Activated CD4-positive, alpha-beta T cell treated with anti-CD3 and anti-CD28 coated beads for 36 hours (primary cell): ENCODE data around the gene PAF1. TPM values are rescaled to one million over a fixed set of nuclear protein-coding genes. Genes with fewer than 3 reads are reported as not detected.

ENCODE experiments used
- ATAC-seq: fragments of 200-7000 bp; cut with Tn5 transposase; one replicate; pipeline ENCODE4 v1.10.0; 2021; ENCODE audit warnings: mild to moderate bottlenecking, moderate library complexity
- CTCF ChIA-PET: fragments of 350-600 bp; sonication (Branson Sonifier 250); formaldehyde crosslinking; loops from one replicate; lab custom pipeline; 2021; ENCODE audit warnings: antibody characterized with exemption; lab: Charles Lee
- POLR2A ChIA-PET: fragments of 350-600 bp; sonication (Branson Sonifier 250); formaldehyde crosslinking; loops from one replicate; lab custom pipeline; 2021; ENCODE audit warnings: antibody characterized with exemption, inconsistent platforms; lab: Charles Lee
- DNase-seq: peaks from one replicate; pipeline ENCODE4 v3.0.0-alpha.2; 2020
- H3K27ac Mint-ChIP-seq: one replicate; pipeline ENCODE4 v1.8.0; 2021; ENCODE audit warnings: mixed read lengths
- H3K27me3 Mint-ChIP-seq: one replicate; pipeline ENCODE4 v1.8.0; 2021; ENCODE audit warnings: mixed read lengths
- H3K36me3 Mint-ChIP-seq: one replicate; pipeline ENCODE4 v1.8.0; 2021; ENCODE audit warnings: low read depth, mixed read lengths
- H3K4me1 Mint-ChIP-seq: one replicate; pipeline ENCODE4 v1.8.0; 2021; ENCODE audit warnings: mixed read lengths
- H3K4me3 Mint-ChIP-seq: one replicate; pipeline ENCODE4 v1.8.0; 2021; ENCODE audit warnings: mild to moderate bottlenecking, moderate library complexity, mixed read lengths
- H3K9me3 Mint-ChIP-seq: one replicate; pipeline ENCODE4 v1.8.0; 2021; ENCODE audit warnings: low read depth, mixed read lengths
- intact Hi-C, 2 experiments: fragments of 100-400 bp; cut with DNase I in 1 of 2; cut with micrococcal nuclease in 1 of 2; formaldehyde crosslinking; loops; one replicate each; pipeline versions ENCODE4 v1.14.2 to v1.15.1; 2022 to 2024; cut with DNase I, micrococcal nuclease
- total RNA-seq, 2 experiments: library from RNA; stranded (reverse); gene quantifications; one replicate each; pipeline ENCODE4 v1.2.3, GENCODE V29; 2021

The PAF1 gene
- 10 to 100 TPM; 40.4 to 54.2 TPM for total RNA-seq

DNA sequence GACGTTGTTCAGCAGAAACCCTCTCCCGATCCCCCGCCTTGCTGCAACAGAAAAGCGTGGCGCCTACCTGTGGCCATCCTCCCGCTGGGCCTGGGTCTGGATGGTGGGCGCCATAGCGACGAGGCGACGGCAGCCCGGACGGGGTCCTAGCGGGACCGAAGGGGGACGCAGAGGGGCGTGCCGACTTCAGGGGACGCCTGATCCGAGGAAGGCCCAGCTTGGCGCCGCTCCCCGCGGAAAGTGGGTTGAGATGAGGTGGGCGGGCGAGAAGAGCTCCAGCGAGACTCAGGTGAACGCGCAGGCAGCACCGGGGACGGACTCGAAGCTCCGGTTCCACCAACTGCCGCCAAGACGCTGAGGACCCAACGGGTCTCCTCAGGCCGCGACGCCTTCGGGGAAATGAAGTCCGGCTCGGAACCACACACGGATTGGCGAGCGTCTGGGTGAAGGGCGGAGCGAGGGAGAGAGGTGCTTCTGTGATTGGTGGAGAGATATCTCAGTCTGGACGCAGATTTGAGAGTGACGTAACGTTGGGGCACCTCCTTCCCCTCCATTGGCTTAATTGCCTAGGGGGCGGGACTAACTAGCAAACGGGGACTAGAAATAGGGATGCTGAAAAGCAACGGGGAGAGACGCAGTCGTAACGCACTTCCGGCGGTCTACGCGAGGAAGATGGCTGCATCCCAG is at the start of gene PAF1, which contains the start of gene MED29:
PAF1 (minus strand) TSS at position 356 of the 687 bp plus-strand sequence; CDS start at position 114, 242 bp downstream.
MED29 (plus strand) TSS at position 628 of the 687 bp plus-strand sequence; CDS start at position 673, 45 bp downstream.
- Mint-ChIP-seq H3K4me3 (peak within 1 kb of the TSS; percentile 99), H3K4me1 (peaks cover 28% of the 10 kb centered on the region), H3K9me3 (no peaks in the 10 kb centered on the region), H3K27ac (peak within 1 kb of the TSS; percentile 98), H3K27me3 (no peaks in the 10 kb centered on the region), H3K36me3 (peaks cover 40% of the 10 kb centered on the region)
- ChIA-PET POLR2A (interaction anchor here (0.6 to 2.2 kb wide), 13 partner anchors 8 to 579 kb away, joined by 3 to 34 read pairs (median 6); partner anchors contain the start of genes PLEKHG2, RPS16, SAMD4B and ZFP36), CTCF (interaction anchor here (0.6 to 2.2 kb wide), 13 partner anchors 11 to 282 kb away, joined by 3 to 26 read pairs (median 4); partner anchors contain the start of genes EID2B, PLEKHG2, RPS16 and SAMD4B)
- ATAC-seq (peak; percentile 97), DNase-seq (peak; percentile 98)
- intact Hi-C loops = loop anchor here (1.0 to 5.0 kb wide), 15 partner anchors 21 to 1326 kb away; partner anchors contain the start of genes PLEKHG2 (in 2 of the 2), SAMD4B (in 2 of the 2), AKT2 (in 1 of the 2) and COQ8B (in 1 of the 2)

DNA sequence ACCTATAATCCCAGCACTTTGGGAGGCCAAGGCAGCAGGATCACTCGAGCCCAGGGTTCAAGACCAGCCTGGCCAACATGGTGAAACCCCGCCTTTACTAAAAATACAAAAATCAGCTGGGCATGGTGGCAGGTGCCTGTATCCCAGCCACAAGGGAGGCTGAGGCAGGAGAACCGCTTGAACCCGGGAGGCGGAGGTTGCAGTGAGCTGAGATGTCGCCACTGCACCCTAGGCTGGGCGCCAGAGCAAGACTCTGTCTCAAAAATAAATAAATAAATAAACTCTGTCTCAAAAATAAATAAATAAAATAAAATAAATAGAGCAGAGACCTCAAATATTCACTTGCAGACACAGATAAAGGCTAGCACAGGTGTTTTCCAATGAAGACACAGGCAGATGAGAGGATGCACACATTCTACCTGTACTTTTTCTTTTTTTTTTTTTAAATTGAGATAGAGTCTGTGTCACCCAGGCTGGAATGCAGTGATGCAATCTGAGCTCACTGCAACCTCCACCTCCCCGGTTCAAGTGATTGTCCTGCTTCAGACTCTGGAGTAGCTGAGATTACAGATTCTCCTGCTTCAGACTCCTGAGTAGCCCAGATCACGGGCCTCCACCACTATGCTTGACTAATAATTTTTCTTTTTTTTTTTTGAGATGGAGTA is 47.5 kb upstream of the PAF1 start:
- intact Hi-C loops = no loop called here
- no peak for DNase-seq
- Mint-ChIP-seq H3K27me3 (no peaks in the 10 kb centered on the region), H3K36me3 (peaks cover 25% of the 10 kb centered on the region), H3K27ac (no peak overlapping the region), H3K4me3 (no peak overlapping the region), H3K9me3 (no peaks in the 10 kb centered on the region), H3K4me1 (peaks cover 28% of the 10 kb centered on the region)
- ChIA-PET POLR2A (interaction anchor here (0.6 to 1.2 kb wide), 3 partner anchors 11 to 249 kb away, joined by 4 to 13 read pairs (median 4); no protein-coding TSS in a partner anchor), CTCF (interaction anchor here (0.6 to 3.8 kb wide), 7 partner anchors 36 to 235 kb away, joined by 3 to 47 read pairs (median 4); partner anchors contain the start of genes EID2B and TIMM50)
- ATAC-seq = no peak

DNA sequence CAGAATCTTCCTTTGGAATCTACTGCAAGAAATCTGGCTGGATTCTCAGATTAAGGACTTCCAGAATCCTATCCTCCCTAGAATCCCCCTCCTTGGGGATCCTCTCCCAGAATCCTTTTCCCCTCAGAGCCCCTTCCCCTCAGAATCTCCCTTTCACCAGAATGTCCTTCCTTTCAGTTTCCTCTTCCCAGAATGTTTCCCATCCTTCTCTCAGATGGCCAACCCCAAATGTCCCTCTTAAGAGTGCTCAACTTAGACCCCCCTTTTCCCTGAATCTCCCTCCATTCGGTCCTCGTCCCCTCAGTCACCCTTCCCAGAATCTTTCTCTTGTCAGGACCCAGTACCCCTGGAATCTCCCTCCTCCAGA is 45.4 kb upstream of the PAF1 start:
- no peaks in the 10 kb centered on the region for H3K9me3 Mint-ChIP-seq
- ChIA-PET POLR2A (interaction anchor here (0.6 to 1.7 kb wide), 22 partner anchors 9 to 536 kb away, joined by 3 to 50 read pairs (median 6); partner anchors contain the start of genes EID2B, MED29, NFKBIB and PAF1), CTCF (interaction anchor here (0.9 to 2.0 kb wide), 13 partner anchors 9 to 238 kb away, joined by 3 to 13 read pairs (median 5); partner anchors contain the start of genes EID2B, MED29, PAF1 and PLEKHG2)
- H3K27ac Mint-ChIP-seq = peak overlapping the region; percentile 95
- intact Hi-C loops = loop anchor here (1.0 kb wide), 5 partner anchors 9 to 96 kb away; partner anchors contain the start of genes SUPT5H (in 2 of the 2), EID2B (in 1 of the 2), MED29 (in 1 of the 2) and PAF1 (in 1 of the 2)
- H3K4me3 Mint-ChIP-seq = peak overlapping the region; percentile 99
- H3K36me3 Mint-ChIP-seq = peaks cover 36% of the 10 kb centered on the region
- no peak for DNase-seq
- H3K27me3 Mint-ChIP-seq = no peaks in the 10 kb centered on the region
- peaks cover 40% of the 10 kb centered on the region for H3K4me1 Mint-ChIP-seq
- ATAC-seq = no peak

DNA sequence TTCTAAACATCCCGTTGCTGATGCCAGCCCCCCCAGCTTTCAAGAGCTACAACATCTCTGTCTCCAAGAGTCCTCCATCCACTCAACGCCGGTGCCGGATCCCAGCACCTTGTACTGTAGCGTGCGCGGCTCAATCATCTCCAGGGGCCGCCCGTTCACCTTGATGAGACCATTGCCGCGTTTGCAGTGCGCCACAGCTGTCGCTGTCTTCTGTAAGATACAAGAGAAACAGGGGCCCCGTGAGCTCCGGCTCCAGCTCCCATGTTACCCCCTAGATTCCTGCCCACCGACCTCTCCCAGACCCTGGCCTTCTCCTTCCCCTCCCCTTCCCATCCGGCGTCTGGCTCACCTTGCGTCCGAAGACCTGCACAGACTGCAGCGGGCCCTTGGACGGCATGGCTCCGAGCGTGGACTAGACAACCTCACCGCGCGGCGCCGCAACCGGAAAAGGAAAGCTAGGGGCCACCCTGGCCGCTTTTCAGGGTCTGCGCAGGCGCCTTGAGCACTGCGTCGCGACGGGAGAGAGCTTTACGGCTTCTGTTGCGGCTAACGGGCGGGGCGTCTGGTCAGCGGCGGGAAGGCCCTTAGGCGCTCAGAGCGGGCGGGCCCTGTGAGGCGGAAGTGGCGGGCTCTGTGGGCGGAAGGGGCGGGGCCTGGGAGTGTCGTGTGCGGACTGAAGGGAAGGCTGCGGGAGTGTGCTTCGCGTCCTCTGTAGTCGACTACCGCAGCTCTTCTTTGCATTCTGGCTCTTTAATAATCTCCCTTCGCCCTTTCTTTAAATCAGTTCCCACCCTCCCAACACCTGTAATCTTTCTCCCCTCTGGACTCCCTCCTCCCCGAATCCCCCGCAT is 44.8 kb upstream of the PAF1 start, which contains the start of gene RPS16:
RPS16 (minus strand) TSS at position 451 of the 851 bp plus-strand sequence; CDS start at position 397, 54 bp downstream.
- Mint-ChIP-seq H3K27ac (peak within 1 kb of the TSS; percentile 100), H3K9me3 (no peaks in the 10 kb centered on the region), H3K4me3 (peak within 1 kb of the TSS; percentile 99), H3K36me3 (peaks cover 36% of the 10 kb centered on the region), H3K27me3 (no peaks in the 10 kb centered on the region), H3K4me1 (peaks cover 45% of the 10 kb centered on the region)
- ChIA-PET POLR2A (interaction anchor here (0.5 to 1.7 kb wide), 25 partner anchors 9 to 1015 kb away, joined by 3 to 50 read pairs (median 5); partner anchors contain the start of genes EID2B, MED29, NFKBIB and PAF1), CTCF (interaction anchor here (0.9 to 2.0 kb wide), 15 partner anchors 8 to 238 kb away, joined by 3 to 13 read pairs (median 5); partner anchors contain the start of genes EID2B, MED29, PAF1 and PLEKHG2)
- DNase-seq (peak; percentile 100), ATAC-seq (peak; percentile 84)
- intact Hi-C loops = loop anchor here (1.0 kb wide), 6 partner anchors 10 to 97 kb away; partner anchors contain the start of genes PLEKHG2 (in 2 of the 2), SUPT5H (in 2 of the 2), EID2B (in 1 of the 2) and MED29 (in 1 of the 2)

DNA sequence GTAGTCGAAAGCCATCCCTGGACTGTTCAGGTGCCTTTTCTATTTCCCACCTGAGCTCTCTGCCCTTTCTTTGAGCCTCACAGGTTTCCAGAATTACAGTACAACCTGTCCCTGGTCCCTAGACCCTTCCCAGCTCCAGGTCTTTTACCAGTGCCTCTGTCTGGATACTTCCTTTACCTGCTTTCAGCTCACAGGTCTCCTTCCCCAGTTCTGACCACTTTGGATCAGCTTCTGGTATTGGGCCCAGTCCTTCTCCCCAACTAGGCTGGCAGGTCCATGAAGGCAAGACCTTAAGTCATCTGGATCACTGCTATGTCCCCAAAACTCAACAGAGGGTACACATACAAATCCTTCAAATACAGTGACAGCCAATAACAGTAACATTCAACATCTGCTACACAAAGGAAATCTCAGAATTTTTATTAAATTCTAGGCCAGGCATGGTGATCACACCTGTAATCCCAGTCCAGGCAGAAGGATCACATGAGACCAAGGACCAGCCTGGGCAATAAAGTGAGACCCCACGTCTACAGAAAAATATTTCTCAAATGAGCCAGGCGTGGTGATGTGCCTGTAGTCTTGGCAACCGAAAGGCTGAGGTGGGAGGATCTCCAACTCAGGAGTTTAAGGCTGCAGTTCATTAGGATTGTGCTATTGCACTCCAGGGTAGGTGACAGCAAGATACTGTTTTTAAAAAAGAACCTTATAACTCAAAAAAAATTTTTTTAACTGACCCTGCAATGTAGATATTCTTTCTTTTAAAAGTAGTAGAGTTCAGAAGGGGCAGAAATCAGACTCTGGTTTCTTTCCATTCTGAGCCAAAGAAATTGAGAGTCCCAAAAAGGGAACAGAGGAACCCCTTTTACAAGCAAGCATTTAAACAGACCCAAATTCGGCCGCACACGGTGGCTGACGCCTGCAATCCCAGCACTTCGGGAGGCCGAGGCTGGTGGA is 43.5 kb upstream of the PAF1 start:
- H3K9me3 Mint-ChIP-seq = no peaks in the 10 kb centered on the region
- POLR2A ChIA-PET = interaction anchor here (0.7 to 1.7 kb wide), 10 partner anchors 8 to 109 kb away, joined by 3 to 50 read pairs (median 12); partner anchors contain the start of genes MED29, PAF1, SAMD4B and SUPT5H
- no peaks in the 10 kb centered on the region for H3K27me3 Mint-ChIP-seq
- peak overlapping the region; percentile 99 for H3K4me3 Mint-ChIP-seq
- ATAC-seq (no peak), DNase-seq (no peak)
- CTCF ChIA-PET = interaction anchor here (1.1 to 2.9 kb wide), 8 partner anchors 8 to 43 kb away, joined by 3 to 13 read pairs (median 8); partner anchors contain the start of genes MED29, PAF1, PLEKHG2 and SUPT5H
- H3K27ac Mint-ChIP-seq = peak overlapping the region; percentile 86
- peaks cover 36% of the 10 kb centered on the region for H3K36me3 Mint-ChIP-seq
- peaks cover 50% of the 10 kb centered on the region for H3K4me1 Mint-ChIP-seq
- intact Hi-C loops = loop anchor here (1.0 to 5.0 kb wide), 3 partner anchors 22 to 92 kb away; partner anchors contain the start of genes PLEKHG2 (in 1 of the 2) and SAMD4B (in 1 of the 2)

DNA sequence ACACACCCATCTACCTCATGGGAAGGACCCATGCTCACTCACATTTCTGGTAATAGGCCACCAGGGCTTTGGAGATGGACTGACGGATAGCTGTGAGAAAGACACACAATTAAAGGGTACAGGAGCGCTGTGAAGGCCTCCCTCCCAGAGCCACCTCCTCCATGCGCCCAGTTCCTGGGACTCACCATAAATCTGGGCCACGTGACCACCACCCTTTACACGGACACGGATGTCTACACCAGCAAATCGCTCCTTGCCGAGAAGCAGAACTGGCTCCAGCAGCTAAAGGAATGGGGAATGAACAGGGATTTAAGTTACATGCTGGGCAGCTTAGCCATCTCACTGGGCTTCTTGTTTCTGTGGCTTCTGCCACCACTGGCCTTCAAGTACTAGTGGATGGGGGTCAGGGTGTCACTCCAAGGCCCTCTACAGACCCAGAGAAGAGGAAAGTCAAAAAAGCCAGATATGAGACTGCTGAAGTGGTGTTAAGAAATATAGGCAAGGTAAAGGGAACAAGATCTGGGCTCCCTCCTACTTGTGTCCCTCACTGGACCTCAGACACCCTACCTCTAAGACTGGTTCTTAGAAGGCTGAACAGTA is 42.7 kb upstream of the PAF1 start:
- DNase-seq (no peak), ATAC-seq (no peak)
- POLR2A ChIA-PET = interaction anchor here (0.7 to 0.9 kb wide), 2 partner anchors 12 to 22 kb away, joined by 3 to 4 read pairs; partner anchors contain the start of gene SUPT5H
- Mint-ChIP-seq H3K9me3 (no peaks in the 10 kb centered on the region), H3K36me3 (peaks cover 36% of the 10 kb centered on the region), H3K4me3 (peak overlapping the region; percentile 99), H3K27ac (peak overlapping the region; percentile 86), H3K4me1 (peaks cover 50% of the 10 kb centered on the region), H3K27me3 (no peaks in the 10 kb centered on the region)
- intact Hi-C loops = loop anchor here in 1 of 2 experiments (5.0 kb wide), 1 partner anchor 36 kb away; no protein-coding TSS in a partner anchor
- CTCF ChIA-PET = interaction anchor here (0.6 to 2.9 kb wide), 3 partner anchors 22 to 101 kb away, joined by 3 to 10 read pairs (median 4); partner anchors contain the start of genes MED29, PAF1 and PLEKHG2

DNA sequence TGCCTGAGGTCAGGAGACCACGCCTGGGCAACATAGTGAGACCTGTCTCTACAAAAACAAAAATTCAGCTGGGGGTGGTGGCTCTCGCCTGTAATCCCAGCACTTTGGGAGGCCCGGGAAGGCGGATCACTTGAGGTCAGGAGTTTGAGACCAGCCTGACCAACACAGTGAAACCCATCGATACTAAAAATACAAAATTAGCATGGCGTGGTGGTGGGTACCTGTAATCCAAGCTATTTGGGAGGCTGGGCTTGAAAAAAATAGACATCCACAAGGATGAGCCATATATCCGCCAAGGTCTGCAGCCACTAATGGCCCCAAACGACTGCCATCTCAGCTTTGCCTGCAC is 41.7 kb upstream of the PAF1 start:
- Mint-ChIP-seq H3K9me3 (no peaks in the 10 kb centered on the region), H3K4me3 (peak overlapping the region; percentile 99), H3K27ac (peak overlapping the region; percentile 86), H3K36me3 (peaks cover 36% of the 10 kb centered on the region), H3K4me1 (peaks cover 50% of the 10 kb centered on the region), H3K27me3 (no peaks in the 10 kb centered on the region)
- DNase-seq (no peak), ATAC-seq (no peak)
- intact Hi-C loops = loop anchor here in 1 of 2 experiments (5.0 kb wide), 1 partner anchor 35 kb away; no protein-coding TSS in a partner anchor
- POLR2A ChIA-PET = interaction anchor here (0.6 to 2.6 kb wide), 4 partner anchors 31 to 581 kb away, joined by 3 to 10 read pairs (median 4); partner anchors contain the start of gene MED29
- CTCF ChIA-PET = interaction anchor here (1.1 to 2.9 kb wide), 3 partner anchors 18 to 35 kb away, joined by 3 to 10 read pairs (median 3); partner anchors contain the start of gene PLEKHG2
